EH (cell line): ENCODE measurements around the gene CD164L2.

ENCODE experiments used
- DNase-seq: peaks from one replicate; pipeline ENCODE4 v3.0.0-alpha.2; 2015; ENCODE audit warnings: low read depth

Gene CD164L2

GRCh38 chr1:27346991-27347624 lies 36.0 kb downstream of the CD164L2 start:
- peak; percentile 36 for DNase-seq

DNA sequence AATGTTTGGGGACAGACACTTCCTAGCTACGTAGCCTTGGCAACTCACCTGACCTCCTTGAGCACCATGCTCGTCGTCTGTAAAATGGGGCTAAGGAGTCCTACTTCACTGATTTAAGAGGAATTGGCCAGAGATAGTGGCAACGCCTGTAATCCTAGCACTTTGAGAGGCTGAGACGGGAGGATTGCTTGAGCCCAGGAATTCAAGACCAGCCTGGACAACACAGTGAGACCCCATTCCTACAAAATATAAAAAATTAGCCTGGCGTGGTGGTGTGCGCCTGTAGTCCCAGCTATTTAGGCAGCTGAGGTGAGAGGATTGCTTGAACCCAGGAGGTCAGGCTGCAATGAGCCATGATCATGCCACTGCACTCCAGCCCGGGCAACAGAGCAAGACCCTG lies 36.8 kb downstream of the CD164L2 start:
- DNase-seq, result no peak

DNA sequence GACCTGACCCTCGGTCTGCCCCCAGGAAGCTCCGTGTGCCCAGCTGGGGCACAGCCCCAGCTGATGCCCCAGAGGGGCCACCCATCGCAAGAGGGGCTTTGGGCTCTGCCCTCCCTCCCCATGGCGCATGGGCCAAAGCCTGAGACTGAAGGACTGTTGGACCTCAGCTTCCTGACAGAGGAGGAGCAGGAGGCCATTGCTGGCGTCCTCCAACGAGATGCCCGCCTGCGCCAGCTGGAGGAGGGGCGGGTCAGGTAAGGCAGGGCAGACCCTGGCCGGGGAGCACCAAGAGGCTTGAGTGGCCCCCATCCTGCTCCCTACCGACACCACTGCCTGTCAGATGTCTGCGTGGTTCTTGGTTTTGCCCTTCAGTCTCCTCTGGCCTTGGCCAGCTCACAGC lies 37.9 kb downstream of the CD164L2 start:
- DNase-seq, result no peak

- DNase-seq, result no peak
Measured at GRCh38 chr1:27343639-27344025, 39.5 kb downstream of the CD164L2 start.

DNA sequence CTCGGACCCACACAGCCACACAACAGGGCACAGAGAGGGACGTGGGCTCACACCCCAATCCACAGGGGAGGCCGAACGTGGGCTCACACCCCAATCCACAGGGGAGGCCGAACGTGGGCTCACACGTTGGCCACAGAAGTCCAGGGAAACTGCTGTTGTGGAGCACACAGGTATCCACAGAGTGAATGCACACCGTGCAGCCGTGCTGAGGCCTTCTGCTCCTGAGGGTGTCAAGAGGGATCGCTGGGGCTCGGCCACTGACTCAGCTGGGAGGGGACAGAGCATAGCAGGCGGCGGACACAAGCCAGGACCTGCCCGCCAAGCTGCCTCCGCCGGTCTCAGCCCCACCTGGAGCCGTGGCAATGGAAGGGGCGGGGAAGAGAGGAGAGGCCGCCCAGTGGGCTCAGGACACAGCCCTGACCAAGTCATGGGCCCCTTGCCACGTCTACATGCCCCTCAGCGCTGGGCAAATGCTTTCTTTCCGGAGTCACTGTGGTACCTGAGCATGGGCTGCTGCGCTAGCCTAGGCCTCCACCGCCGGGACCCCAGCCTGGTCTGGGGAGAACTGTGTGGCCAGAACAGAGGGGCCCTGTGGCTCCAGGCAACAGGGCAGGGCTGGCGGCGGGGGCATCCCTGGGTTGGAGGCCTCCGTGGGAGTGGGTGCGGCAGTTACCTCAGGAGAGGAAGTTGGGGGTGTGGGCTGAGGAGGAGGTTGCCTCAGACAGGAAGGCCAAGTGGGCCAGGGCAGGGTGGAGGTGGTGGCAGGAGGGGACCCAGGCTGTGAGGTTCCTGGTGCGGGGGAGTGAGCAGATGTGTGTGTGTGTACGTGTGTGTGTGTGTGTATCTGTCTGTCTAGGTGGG lies 40.1 kb downstream of the CD164L2 start:
- no peak for DNase-seq

DNA sequence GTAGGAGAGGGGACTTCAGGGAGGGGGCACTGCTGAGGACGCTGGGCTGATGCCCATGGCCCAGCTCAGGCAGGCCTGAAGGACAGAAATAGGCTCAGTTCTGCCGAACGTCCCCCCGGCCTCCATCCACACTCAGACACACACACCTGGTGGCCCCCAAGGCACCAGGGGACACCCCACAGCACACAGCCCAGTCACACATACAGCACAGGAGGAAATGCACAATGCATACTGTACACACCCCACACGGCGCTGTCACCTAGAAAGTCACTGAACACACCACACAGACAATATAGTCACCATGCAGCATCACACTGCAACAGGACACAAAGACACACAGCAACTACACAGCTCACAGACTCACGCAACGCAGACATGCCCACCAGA lies 40.7 kb downstream of the CD164L2 start:
- no peak for DNase-seq

DNA sequence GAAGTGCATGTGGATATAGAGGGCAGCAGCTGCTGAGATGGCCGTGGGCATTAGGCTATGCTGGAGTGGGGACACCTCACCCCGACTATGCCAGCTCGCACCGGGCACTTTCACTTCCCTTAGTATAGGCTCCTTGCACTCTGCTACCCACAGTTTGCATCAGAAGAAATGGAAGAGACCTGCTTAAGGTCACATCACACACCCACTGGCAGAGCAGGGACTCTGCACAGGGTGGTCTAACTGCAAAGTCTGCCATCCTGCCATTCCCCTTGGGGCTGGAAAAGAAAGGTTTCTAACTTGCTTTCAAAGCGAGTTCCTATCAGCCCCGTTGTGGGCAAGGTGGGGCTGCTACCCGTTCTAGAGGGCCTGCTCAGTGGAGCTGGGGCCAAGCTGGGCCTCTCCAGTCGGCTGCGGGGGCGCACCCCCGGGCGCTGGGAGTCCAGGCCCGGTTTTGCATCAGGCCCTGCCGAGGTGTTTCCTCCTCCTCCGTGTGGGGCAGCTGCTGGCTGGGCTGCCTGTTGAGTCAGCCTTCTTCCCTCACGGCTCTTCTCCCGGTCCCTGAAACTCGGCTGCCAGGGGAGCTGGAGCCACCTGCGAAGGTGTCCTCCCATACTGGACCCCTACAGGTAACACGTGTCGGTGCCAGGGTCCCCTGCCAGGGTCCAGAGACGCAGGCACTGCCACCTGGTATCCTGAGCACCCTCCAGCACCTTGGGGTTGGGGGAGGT lies 41.4 kb downstream of the CD164L2 start, which contains the start of gene SYTL1:
SYTL1 (plus strand) TSS at position 498 of the 728 bp plus-strand sequence. CDS start 3,313 bp downstream, outside the sequence.
- DNase-seq, result peak; percentile 75

DNA sequence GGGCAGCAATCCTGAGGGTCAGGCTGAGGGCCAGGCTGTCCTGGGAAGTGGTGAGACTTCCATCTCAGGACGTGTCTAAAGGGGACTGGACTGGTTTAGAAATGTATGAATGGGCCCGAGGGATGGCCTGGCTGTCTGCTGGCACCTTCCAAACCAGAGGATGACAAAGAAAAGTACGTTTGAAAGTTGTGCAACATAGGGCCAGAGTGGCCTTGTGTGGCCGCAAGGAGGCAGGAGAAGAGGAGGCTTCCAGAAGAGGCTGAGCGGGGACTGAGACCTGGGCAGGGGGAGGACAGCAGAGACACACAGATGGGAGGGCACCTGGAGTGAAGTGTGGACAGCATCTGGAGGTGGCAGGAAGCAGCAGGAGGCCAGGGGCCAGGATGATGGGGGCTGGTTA lies 43.9 kb downstream of the CD164L2 start:
- DNase-seq, result no peak

DNA sequence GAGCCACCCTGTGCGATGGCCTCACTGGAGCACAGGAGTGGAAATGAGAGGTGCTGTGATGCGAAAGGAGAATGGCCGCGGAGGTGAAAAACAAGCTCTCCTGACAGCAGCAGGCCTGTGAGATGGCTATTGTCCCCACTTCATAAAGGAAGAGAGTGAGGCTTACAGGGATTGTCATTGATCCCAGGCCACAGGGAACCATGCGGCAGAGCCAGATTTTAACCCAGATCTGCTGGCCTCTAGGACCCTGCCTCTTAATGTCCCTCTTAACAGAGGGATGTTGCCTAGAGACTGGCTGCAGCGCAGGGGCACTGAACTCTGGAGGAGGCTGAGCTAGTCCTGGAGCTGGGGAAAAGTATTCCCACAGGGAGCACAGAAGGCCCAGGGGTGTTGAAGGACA lies 44.4 kb downstream of the CD164L2 start:
- DNase-seq, result no peak

GRCh38 chr1:27336756-27337155 lies 46.4 kb downstream of the CD164L2 start:
- DNase-seq, result no peak

DNA sequence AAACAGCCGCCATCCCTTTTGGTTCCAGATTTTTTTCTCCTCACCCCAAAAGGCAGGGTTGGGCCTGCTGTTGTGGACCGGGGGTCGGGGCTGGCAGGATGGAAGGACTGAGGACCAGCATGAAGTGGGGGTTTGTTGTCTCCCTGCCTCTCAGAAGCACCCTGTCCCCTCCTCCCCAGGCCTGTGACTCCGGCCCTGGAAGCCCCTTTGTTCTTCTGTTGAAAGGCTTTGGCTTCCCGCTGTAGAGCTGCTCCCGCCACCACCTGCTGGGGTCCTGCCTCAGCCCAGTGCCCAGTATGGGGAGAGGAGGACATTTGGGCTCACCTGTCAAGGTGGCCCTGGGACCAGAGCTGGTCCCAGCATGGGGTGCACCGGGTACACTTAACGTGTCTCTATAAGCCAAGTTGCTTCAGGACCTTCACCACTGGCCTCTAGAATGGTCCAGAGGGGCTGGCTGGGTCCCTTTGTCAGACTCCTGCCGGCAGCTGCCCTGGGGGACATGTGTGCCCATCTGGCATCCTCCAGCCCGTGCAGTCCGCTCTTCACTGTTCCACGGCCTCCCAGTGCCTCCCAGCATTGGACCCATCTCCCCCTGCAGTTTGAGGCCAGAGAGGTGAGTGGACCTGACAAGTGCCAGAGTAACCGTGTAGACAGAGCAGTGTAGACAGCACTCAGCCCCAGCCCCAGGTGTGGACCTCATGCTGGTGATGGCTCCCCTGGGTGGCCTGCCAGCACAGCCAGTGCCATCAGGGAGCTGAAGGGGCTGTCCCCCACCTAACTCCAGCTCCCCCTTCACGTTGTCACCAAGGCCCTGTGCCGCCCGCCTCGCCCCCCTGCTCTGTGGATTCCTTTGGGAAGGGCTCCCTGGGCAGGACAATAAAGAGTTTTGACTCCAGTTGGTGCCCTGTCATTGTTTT lies 47.4 kb downstream of the CD164L2 start:
- DNase-seq, result no peak

DNA sequence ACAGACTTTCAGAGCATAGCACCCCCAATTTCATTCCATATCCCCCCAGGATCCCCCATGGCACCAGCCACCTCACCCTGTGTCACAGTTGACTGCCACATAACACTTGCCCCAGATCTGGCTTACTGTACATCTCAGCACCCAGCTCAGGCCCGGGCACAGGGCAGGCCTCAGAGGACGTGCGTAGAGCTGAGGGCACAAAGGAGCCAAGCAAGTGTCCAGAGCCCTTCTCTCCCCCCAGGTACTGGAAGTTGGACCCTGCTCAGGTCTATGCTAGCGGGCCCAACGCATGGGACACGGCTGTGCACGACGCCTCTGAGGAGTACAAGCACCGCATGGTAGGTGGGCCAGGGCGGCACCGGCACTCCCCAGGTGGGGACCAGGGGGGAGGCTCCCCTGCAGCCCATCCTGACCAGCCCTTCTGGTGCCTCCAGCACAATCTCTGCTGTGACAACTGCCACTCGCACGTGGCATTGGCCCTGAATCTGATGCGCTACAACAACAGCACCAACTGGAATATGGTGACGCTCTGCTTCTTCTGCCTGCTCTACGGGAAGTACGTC lies 49.3 kb downstream of the CD164L2 start:
- no peak for DNase-seq

DNA sequence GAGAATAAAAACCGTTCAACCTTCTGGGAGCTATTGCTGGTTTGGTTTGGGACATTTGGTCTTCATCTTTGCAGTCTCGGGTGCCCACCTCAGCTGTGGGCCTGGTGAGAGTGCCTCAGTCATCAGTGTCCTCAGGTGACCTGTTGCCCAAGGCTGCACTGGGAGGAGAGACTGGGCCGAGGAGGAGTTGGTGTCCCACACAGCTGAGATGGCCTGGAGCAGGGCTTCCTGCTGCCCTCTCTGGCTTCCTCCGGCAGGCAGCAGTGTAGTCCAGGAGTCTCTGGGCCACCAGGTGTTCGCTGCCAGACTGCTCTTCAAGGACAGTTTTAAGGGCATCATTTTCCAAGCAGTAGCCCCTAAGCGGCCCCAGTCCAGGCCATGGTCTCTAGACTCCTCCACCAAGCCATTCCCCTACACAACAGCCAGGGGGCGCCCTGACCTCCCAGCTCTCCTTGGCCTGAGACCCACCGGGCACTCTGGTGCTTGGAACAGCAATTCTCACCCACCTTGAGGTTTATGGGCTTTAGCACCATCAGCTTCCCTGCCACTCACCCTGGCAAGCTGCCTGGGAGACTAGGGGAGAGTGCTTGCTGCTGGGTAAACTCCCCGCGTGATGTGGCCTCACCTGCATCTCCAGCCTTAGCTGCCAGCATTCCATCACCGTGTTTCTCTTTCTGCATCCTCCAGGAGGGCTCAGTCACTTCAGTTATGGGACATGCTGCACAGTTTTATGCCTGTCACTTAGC lies 50.4 kb downstream of the CD164L2 start:
- DNase-seq, result peak; percentile 55

- DNase-seq, result no peak
Measured at GRCh38 chr1:27331922-27332321, 51.2 kb downstream of the CD164L2 start.

DNA sequence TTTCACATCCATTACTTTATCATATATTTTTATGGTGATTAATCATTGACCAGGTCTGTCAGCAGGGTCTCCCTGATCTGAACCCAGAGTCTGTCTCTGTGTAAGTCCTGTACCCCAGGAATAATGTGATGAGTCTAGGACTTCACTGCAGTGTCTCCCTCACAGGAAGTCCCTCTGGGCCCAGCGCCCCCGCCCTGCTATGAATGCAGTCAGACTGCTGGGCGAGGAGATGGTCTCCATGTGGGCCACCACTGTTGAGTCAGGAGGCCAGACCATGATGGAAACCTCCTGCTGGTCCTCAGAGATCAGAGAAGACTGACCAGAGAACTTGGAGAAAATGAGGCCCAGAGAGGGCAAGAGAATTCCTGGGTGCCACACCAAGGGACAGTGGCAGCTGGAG lies 51.7 kb downstream of the CD164L2 start:
- DNase-seq, result no peak

DNA sequence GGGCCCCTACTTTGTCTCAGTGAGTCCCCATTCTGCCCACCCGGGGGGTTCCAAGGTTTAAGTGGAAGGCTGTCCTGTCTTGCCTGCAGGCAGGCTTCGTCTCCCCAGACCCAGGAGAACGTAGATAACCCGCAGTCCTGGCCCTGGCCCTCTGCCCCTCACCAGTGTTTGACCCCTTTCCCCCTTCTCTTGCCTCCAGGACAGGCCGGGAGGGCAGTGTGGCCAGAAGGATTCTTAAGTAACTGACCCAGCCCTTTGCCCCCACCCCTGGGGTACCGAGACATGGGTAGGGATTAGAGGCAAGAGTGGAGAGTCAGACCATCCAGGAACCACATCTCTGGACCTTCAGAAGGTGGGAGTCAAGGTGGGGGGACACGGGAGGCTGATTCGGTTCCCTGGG lies 52.3 kb downstream of the CD164L2 start:
- no peak for DNase-seq
